BJ (cell line): ENCODE data around the gene NDNF. TPM values are rescaled to one million over a fixed set of nuclear protein-coding genes. Genes with fewer than 3 reads are reported as not detected.

Source experiments
- CTCF ChIA-PET: fragments of 350-600 bp; formaldehyde crosslinking; extraction: SDS; loops from one replicate; lab custom pipeline; 2021; ENCODE audit warnings: antibody characterized with exemption, inconsistent platforms; lab: Yijun Ruan, JAX
- POLR2A ChIA-PET: fragments of 300-600 bp; sonication (Branson Sonifier 250); formaldehyde crosslinking; extraction: SDS; loops from one replicate; lab custom pipeline; 2021; ENCODE audit warnings: antibody characterized with exemption; lab: Charles Lee
- DNase-seq: peaks from one replicate; pipeline ENCODE4 v3.0.0-alpha.2; 2011; ENCODE audit warnings: low read depth
- H3K27me3 ChIP-seq: 2 replicates; pipeline ENCODE4 v1.6.0; 2011; ENCODE audit warnings: low read length; ENCODE audit not compliant: control insufficient read depth, insufficient read depth
- H3K36me3 ChIP-seq: 2 replicates; pipeline ENCODE4 v1.5.1; 2011; ENCODE audit warnings: low read length; ENCODE audit not compliant: control insufficient read depth, insufficient read depth
- H3K4me3 ChIP-seq: 2 replicates; pipeline ENCODE4 v1.5.1; 2011; ENCODE audit warnings: low read depth, mild to moderate bottlenecking, control low read depth, low read length
- CTCF ChIP-seq: IDR thresholded peaks from 2 replicates; pipeline ENCODE4 v1.5.1; 2011; ENCODE audit warnings: low read depth, mild to moderate bottlenecking, control low read depth, inconsistent platforms, low read length, moderate library complexity; ENCODE audit not compliant: insufficient read depth
- polyA plus RNA-seq: library from polyadenylated mRNA; depleted of rRNA; stranded (reverse); fragments of >200 nt; gene quantifications from 2 replicates; pipeline ENCODE4 v1.2.3, GENCODE V29; 2011; rRNA removed

Gene NDNF
- polyA plus RNA-seq, 1 experiment, result 0.11 TPM

- CTCF ChIA-PET, result interaction anchor here (0.6 kb wide), 1 partner anchor 122 kb away, joined by 5 read pairs; no protein-coding TSS in a partner anchor
- TF ChIP-seq CTCF, result no peak
- no peaks in the 10 kb centered on the region for H3K36me3 ChIP-seq
- H3K4me3 ChIP-seq, result no peak overlapping the region
- H3K27me3 ChIP-seq, result no peaks in the 10 kb centered on the region
- DNase-seq, result no peak
- POLR2A ChIA-PET, result no interaction called here
These were observed 76.9 kb downstream of the NDNF start for GRCh38 chr4:120995266-120996010.

DNA sequence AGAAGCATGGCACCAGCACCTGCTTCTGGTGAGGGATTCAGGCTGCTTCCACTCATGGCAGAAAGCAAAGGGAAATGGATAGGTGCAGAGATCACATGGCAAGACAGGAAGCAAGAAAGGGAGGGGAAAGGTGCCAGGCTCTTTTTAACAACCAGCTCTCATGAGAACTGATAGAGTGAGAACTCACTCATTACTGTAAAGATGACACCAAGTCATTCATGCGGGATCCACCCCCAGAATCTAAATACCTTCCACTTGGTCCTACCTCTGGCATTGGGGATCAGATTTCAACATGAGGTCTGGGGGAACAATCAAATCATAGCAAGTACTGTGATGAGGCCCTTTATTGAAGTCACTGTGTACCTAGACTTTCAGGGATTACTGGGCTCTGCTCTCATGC lies 77.8 kb downstream of the NDNF start:
- CTCF ChIA-PET, result interaction anchor here (0.6 to 1.1 kb wide), 2 partner anchors 123 to 312 kb away, joined by 3 to 5 read pairs; no protein-coding TSS in a partner anchor

DNA sequence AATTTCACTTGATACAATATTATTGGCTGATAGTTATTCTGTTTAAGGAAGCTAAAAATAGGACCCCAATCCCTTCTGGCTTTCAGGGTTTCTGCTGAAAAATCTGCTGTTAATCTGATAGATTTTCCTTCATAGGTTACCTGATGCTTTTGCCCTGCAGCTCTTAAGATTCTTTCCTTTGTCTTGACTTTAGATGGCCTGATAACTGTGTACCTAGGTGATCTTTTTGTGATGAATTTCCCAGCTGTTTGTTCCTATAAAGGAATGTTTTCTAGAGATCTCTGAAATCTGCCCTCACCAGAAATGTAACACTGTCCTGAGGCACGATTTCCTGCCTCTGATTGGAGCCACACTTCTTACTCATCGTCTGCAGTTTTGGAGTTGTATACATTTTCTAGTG lies 80.5 kb downstream of the NDNF start:
- H3K27me3 ChIP-seq, result no peaks in the 10 kb centered on the region
- TF ChIP-seq CTCF, result no peak
- no peaks in the 10 kb centered on the region for H3K36me3 ChIP-seq
- DNase-seq, result no peak
- ChIA-PET CTCF (interaction anchor here (1.8 kb wide), 1 partner anchor 9 kb away, joined by 3 read pairs; no protein-coding TSS in a partner anchor), POLR2A (no interaction called here)
- no peak overlapping the region for H3K4me3 ChIP-seq

More for the DNA sequence above, 77.8 kb downstream of the NDNF start:
- DNase-seq, result no peak
- Histone ChIP-seq H3K27me3 (no peaks in the 10 kb centered on the region), H3K36me3 (no peaks in the 10 kb centered on the region), H3K4me3 (no peak overlapping the region)
- POLR2A ChIA-PET, result no interaction called here
- no peak for TF ChIP-seq CTCF

DNA sequence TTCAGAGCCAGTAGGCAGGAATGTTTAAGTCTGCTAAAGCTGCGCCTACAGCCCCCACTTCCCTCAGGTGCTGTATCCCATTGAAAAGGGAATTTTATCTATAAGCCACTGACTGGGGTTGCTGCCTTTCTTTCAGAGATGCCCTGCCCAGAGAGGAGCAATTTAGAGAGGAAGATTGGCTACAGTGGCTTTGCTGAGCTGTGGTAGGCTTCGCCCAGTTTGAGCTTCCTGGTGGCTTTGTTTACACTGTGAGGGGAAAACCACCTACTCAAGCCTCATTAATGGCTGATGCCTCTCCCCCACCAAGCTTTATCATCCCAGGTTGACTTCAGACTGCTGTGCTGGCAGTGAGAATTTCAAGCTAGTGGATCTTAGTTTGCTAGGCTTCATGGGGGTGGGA lies 82.1 kb downstream of the NDNF start:
- ChIA-PET CTCF (interaction anchor here (1.3 to 1.6 kb wide), 2 partner anchors 13 to 34 kb away, joined by 3 to 6 read pairs; no protein-coding TSS in a partner anchor), POLR2A (no interaction called here)
- no peaks in the 10 kb centered on the region for H3K36me3 ChIP-seq
- no peak for DNase-seq
- no peaks in the 10 kb centered on the region for H3K27me3 ChIP-seq
- TF ChIP-seq CTCF, result no peak
- no peak overlapping the region for H3K4me3 ChIP-seq

Other genes starting within 250 kb of the NDNF start
- 5.3 and 7.3 TPM in 2 replicates for gene PRDM5, start 149.8 kb downstream of the NDNF start, polyA plus RNA-seq
- 0.20 and 0.33 TPM in 2 replicates for gene TNIP3, start 91.8 kb upstream of the NDNF start, polyA plus RNA-seq